Nephron (organoid): Measurements from ENCODE around the gene NKX6-2.

Experiments
- H3K27ac Mint-ChIP-seq, 3 experiments: 2 replicates each; pipeline ENCODE4 v1.8.0; 2020; ENCODE audit warnings: mixed read lengths in 3 of 3, mild to moderate bottlenecking in 2 of 3, moderate library complexity in 1 of 3
- H3K27me3 Mint-ChIP-seq: 2 replicates; pipeline ENCODE4 v1.8.0; 2021; ENCODE audit warnings: low read depth, mild to moderate bottlenecking, moderate library complexity, mixed read lengths
- H3K36me3 Mint-ChIP-seq: 2 replicates; pipeline ENCODE4 v1.8.0; 2020; ENCODE audit warnings: low read depth, mixed read lengths
- H3K4me1 Mint-ChIP-seq: 2 replicates; pipeline ENCODE4 v1.8.0; 2020; ENCODE audit warnings: mixed read lengths
- H3K4me3 Mint-ChIP-seq, 3 experiments: 2 replicates each; pipeline ENCODE4 v1.8.0; 2020; ENCODE audit warnings: mild to moderate bottlenecking in 3 of 3, mixed read lengths in 3 of 3, moderate library complexity in 2 of 3
- H3K9me3 Mint-ChIP-seq: 2 replicates; pipeline ENCODE4 v1.8.0; 2020; ENCODE audit warnings: mixed read lengths
- CTCF ChIP-seq, 3 experiments: fragments of 200-600 bp; sonication (generic); IDR thresholded peaks; one replicate each; pipeline ENCODE4 v1.5.0; 2021; ENCODE audit warnings: antibody characterized with exemption in 3 of 3; ENCODE audit not compliant: unreplicated experiment in 3 of 3

NKX6-2 gene

DNA sequence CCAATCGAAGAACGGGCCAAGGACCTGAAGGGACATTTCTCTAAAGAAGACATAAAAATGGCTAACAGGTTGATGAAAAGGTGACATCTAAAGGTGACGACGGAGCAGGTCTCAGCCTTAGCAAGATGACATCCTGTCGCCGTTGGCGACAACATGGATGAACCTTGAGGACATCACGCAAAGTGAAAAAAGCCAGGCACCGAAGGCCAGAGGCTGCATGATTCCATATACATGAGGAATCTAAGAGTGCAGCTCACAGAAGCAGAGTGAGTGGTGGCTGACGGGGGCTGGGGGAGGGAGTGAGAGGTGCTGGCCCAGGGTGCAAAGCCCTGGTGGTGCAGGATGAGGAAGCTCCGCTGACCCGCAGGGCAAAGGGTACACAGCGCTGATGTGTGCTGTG lies 34.1 kb upstream of the NKX6-2 start:
- Mint-ChIP-seq H3K4me1 (no peaks in the 10 kb centered on the region), H3K27me3 (peaks cover 31% of the 10 kb centered on the region), H3K27ac (no peak overlapping the region), H3K36me3 (no peaks in the 10 kb centered on the region), H3K4me3 (no peak overlapping the region), H3K9me3 (peaks cover 16% of the 10 kb centered on the region)
- TF ChIP-seq CTCF (IDR thresholded peaks at IDR 0.05; ENCODE audit: unreplicated experiment in 3 of 3): no peak

DNA sequence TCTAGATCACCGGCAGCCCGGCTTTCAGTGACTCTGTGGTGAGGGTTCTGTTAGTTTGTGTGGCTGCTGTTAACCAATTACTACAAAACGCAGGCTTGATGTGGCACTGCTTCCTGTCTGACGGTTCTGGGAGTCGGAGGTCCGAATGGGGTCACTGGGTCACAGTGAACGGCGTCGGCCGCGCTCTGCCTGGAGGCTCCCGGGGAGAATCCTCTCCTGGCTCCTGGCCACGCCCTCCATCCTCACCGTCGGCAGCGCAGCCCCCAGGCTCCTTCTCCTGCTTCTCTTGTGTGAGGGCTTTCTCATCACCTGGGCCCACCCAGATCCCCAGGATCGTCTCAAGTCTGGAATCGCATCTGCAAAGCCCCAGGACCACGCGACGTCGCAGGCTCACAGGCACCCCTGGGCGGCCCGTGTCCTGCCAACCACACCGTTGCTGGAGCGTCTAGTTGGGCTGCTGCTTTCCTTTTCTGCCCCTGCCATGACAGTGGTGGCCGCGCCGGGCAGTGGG lies 31.8 kb upstream of the NKX6-2 start:
- Mint-ChIP-seq H3K27ac (no peak overlapping the region), H3K9me3 (peaks cover 16% of the 10 kb centered on the region), H3K27me3 (peaks cover 31% of the 10 kb centered on the region), H3K4me3 (no peak overlapping the region), H3K4me1 (no peaks in the 10 kb centered on the region), H3K36me3 (no peaks in the 10 kb centered on the region)
- no peak for TF ChIP-seq CTCF (IDR thresholded peaks at IDR 0.05; ENCODE audit: unreplicated experiment in 3 of 3)

DNA sequence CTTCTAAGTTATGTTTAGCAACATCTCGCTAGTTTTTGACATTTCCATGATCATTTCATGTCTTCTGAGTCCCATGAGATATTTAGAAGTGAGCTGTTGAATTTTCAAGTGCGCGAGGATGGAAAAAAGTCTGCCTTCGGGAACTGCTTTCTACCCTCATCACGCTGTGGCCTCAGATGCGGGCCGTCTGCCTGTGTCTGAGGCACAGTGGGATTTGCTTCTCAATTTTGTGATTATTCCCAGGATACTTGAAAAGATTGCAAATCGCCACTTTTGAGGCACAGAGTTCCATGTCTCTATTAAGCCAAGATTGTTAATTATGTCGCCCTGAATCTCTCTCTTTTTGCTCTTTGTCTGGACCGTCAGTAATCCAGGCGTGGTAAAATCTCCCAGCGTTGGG lies 30.8 kb upstream of the NKX6-2 start:
- no peak overlapping the region for H3K27ac Mint-ChIP-seq
- no peak for TF ChIP-seq CTCF (IDR thresholded peaks at IDR 0.05; ENCODE audit: unreplicated experiment in 3 of 3)
- peaks cover 31% of the 10 kb centered on the region for H3K27me3 Mint-ChIP-seq
- no peaks in the 10 kb centered on the region for H3K36me3 Mint-ChIP-seq
- no peak overlapping the region for H3K4me3 Mint-ChIP-seq
- peaks cover 16% of the 10 kb centered on the region for H3K9me3 Mint-ChIP-seq
- H3K4me1 Mint-ChIP-seq: no peaks in the 10 kb centered on the region

- H3K27ac Mint-ChIP-seq: no peak overlapping the region
- H3K27me3 Mint-ChIP-seq: peaks cover 31% of the 10 kb centered on the region
- TF ChIP-seq CTCF (IDR thresholded peaks at IDR 0.05; ENCODE audit: unreplicated experiment in 3 of 3): no peak
- H3K4me1 Mint-ChIP-seq: no peaks in the 10 kb centered on the region
- no peaks in the 10 kb centered on the region for H3K36me3 Mint-ChIP-seq
- peaks cover 16% of the 10 kb centered on the region for H3K9me3 Mint-ChIP-seq
- H3K4me3 Mint-ChIP-seq: no peak overlapping the region
Measured at GRCh38 chr10:132815168-132815857, 29.4 kb upstream of the NKX6-2 start.

- Mint-ChIP-seq H3K9me3 (peaks cover 9% of the 10 kb centered on the region), H3K4me1 (no peaks in the 10 kb centered on the region), H3K27ac (no peak overlapping the region), H3K36me3 (no peaks in the 10 kb centered on the region), H3K4me3 (no peak overlapping the region), H3K27me3 (peaks cover 35% of the 10 kb centered on the region)
- no peak for TF ChIP-seq CTCF (IDR thresholded peaks at IDR 0.05; ENCODE audit: unreplicated experiment in 3 of 3)
Measured at GRCh38 chr10:132814469-132814856, 28.5 kb upstream of the NKX6-2 start.
